Midbrain (tissue), 1 donor: Measurements from ENCODE around the gene ECSCR.
"Not testable (repeated sequence)": the region's sequence is repeated elsewhere in the genome, so short reads cannot be mapped to it uniquely, and the experiment has no call there.

Experiments
- DNase-seq: peaks from one replicate; lab custom pipeline; 2025; lab: John Stamatoyannopoulos, UW

The ECSCR gene

GRCh38 chr5:139462586-139463276, at the start of gene ECSCR:
TSS of gene ECSCR (minus strand) at chr5:139462743. CDS start at chr5:139462670, 73 bp downstream.
- DNase-seq = no peak

- not testable (repeated sequence) for DNase-seq
Observed at GRCh38 chr5:139504722-139505121, 42.2 kb upstream of the ECSCR start.

- DNase-seq = not testable (repeated sequence)
Observed at GRCh38 chr5:139503879-139504278, 41.3 kb upstream of the ECSCR start.

- DNase-seq = not testable (repeated sequence)
Observed at GRCh38 chr5:139503036-139503817, 40.7 kb upstream of the ECSCR start.

GRCh38 chr5:139501381-139501780, 38.8 kb upstream of the ECSCR start:
- DNase-seq = no peak

- no peak for DNase-seq
Observed at GRCh38 chr5:139495638-139496435, 33.3 kb upstream of the ECSCR start.

- no peak for DNase-seq
Observed at GRCh38 chr5:139494832-139495231, 32.3 kb upstream of the ECSCR start.

GRCh38 chr5:139494256-139494655, 31.7 kb upstream of the ECSCR start:
- no peak for DNase-seq

- no peak for DNase-seq
Observed at GRCh38 chr5:139492700-139493192, 30.2 kb upstream of the ECSCR start.

GRCh38 chr5:139488260-139488659, 25.7 kb upstream of the ECSCR start:
- DNase-seq = peak; percentile 27

- no peak for DNase-seq
Observed at GRCh38 chr5:139486201-139486600, 23.7 kb upstream of the ECSCR start.

- not testable (repeated sequence) for DNase-seq
Observed at GRCh38 chr5:139482890-139483208, 20.3 kb upstream of the ECSCR start.

- DNase-seq = peak; percentile 10
Observed at GRCh38 chr5:139482050-139482889, 19.7 kb upstream of the ECSCR start, which contains the start of gene STING1. TSS of gene STING1 (minus strand) at chr5:139482758. CDS start at chr5:139481704, 1,054 bp downstream.

GRCh38 chr5:139481580-139482049, 19.1 kb upstream of the ECSCR start:
- no peak for DNase-seq

- DNase-seq = no peak
Observed at GRCh38 chr5:139481122-139481533, 18.6 kb upstream of the ECSCR start.

- DNase-seq = not testable (repeated sequence)
Observed at GRCh38 chr5:139479729-139480128, 17.2 kb upstream of the ECSCR start.

- DNase-seq = not testable (repeated sequence)
Observed at GRCh38 chr5:139478657-139479423, 16.3 kb upstream of the ECSCR start.

- no peak for DNase-seq
Observed at GRCh38 chr5:139475865-139476617, 13.5 kb upstream of the ECSCR start.
